ENCODE data around the gene CRLF1. TPM values are rescaled to one million over a fixed set of nuclear protein-coding genes. Genes with fewer than 3 reads are reported as not detected.

CRLF1 gene
- total RNA-seq, 2 experiments from 2014 or later: 1.3 TPM; not detected in 1

GRCh38 chr19:18644196-18645034, 37.8 kb upstream of the CRLF1 start:
- intact Hi-C loops (cut with micrococcal nuclease; ENCODE audit: unreplicated experiment): no loop called here
- no peak overlapping the region for H3K4me3 ChIP-seq (ENCODE audit: low read depth, low read length, poor library complexity, severe bottlenecking)
- H3K9me2 ChIP-seq (ENCODE audit: insufficient read depth, low read length): no peaks in the 10 kb centered on the region
- BruUV-seq (replicated peaks): no TSS peak
- H3K9me3 ChIP-seq (ENCODE audit: low read length): no peaks in the 10 kb centered on the region
- no peak overlapping the region for H2AFZ ChIP-seq (ENCODE audit: low read length)
- CTCF ChIA-PET (ENCODE audit: unreplicated experiment): interaction anchor here (0.5 kb wide), 1 partner anchor 9 kb away, joined by 3 read pairs; no protein-coding TSS in a partner anchor
- POLR2A ChIA-PET: no interaction called here
- H3K79me2 ChIP-seq (ENCODE audit: insufficient read depth, low read depth, low read length): no peaks in the 10 kb centered on the region
- H3K36me3 ChIP-seq (ENCODE audit: insufficient read depth, low read length): no peaks in the 10 kb centered on the region
- DNase-seq (ENCODE audit: low spot score): peak; percentile 40
- H4K20me1 ChIP-seq (ENCODE audit: insufficient read depth, low read length): no peaks in the 10 kb centered on the region
- H3K4me1 ChIP-seq (ENCODE audit: insufficient read depth, low read length, poor library complexity, severe bottlenecking): no peaks in the 10 kb centered on the region
- H3K27ac ChIP-seq (ENCODE audit: low read depth, low read length, poor library complexity, severe bottlenecking): no peak overlapping the region
- TF ChIP-seq CTCF (conservative IDR thresholded peaks at IDR 0.05; ENCODE audit: low read length): peak; percentile 40; the same call in 1 of the 2 replicates
- no peak for TF ChIP-seq EZH2phosphoT487 (IDR thresholded peaks at IDR 0.05; ENCODE audit: borderline replicate concordance, low read depth, low read length)
- no peak overlapping the region for H3K4me2 ChIP-seq (ENCODE audit: low read length)

GRCh38 chr19:18639706-18640243, 33.2 kb upstream of the CRLF1 start:
- Histone ChIP-seq H3K4me2 (ENCODE audit: low read length) (no peak overlapping the region), H3K4me3 (ENCODE audit: low read depth, low read length, poor library complexity, severe bottlenecking) (no peak overlapping the region), H4K20me1 (ENCODE audit: insufficient read depth, low read length) (no peaks in the 10 kb centered on the region), H3K9me2 (ENCODE audit: insufficient read depth, low read length) (no peaks in the 10 kb centered on the region), H3K9me3 (ENCODE audit: low read length) (no peaks in the 10 kb centered on the region), H2AFZ (ENCODE audit: low read length) (no peak overlapping the region), H3K79me2 (ENCODE audit: insufficient read depth, low read depth, low read length) (no peaks in the 10 kb centered on the region), H3K4me1 (ENCODE audit: insufficient read depth, low read length, poor library complexity, severe bottlenecking) (peaks cover 19% of the 10 kb centered on the region), H3K27ac (ENCODE audit: low read depth, low read length, poor library complexity, severe bottlenecking) (no peak overlapping the region), H3K36me3 (ENCODE audit: insufficient read depth, low read length) (no peaks in the 10 kb centered on the region)
- TF ChIP-seq EZH2phosphoT487 (IDR thresholded peaks at IDR 0.05; ENCODE audit: borderline replicate concordance, low read depth, low read length) (no peak), CTCF (conservative IDR thresholded peaks at IDR 0.05; ENCODE audit: low read length) (no peak)
- ChIA-PET POLR2A (interaction anchor here (0.6 to 0.7 kb wide), 2 partner anchors 58 to 83 kb away, joined by 3 to 8 read pairs; no protein-coding TSS in a partner anchor), CTCF (ENCODE audit: unreplicated experiment) (no interaction called here)
- intact Hi-C loops (cut with micrococcal nuclease; ENCODE audit: unreplicated experiment): no loop called here
- BruUV-seq (replicated peaks): no TSS peak
- DNase-seq (ENCODE audit: low spot score): no peak
